Measurements from ENCODE around the gene TPMT. TPM values are rescaled to one million over a fixed set of nuclear protein-coding genes. Genes with fewer than 3 reads are reported as not detected.

TPMT gene
- total RNA-seq, 2 experiments from 2014 or later, result 4.9 to 5.3 TPM

DNA sequence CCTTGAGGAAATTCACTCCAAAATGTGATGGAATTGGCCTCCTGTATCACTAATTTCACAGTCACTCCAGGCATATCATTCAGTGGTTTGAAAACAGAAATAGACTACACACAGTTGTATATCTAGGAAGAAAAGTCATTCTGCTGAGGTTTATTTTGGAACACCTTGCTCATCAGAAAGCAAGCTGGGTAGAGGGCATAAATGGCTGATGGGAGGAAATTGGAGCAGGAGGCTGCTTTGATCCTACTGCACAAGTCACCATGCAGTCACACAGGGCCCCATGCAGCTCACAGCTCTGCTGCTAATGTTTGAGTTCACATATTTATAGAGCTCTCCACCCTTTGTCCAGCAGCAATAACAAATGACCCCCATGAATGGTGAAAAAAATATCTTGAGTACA lies 44.7 kb downstream of the TPMT start:
- no peak overlapping the region for H3K4me3 Mint-ChIP-seq
- ChIA-PET POLR2A (no interaction called here), CTCF (no interaction called here)
- H3K27me3 Mint-ChIP-seq, result peaks cover 32% of the 10 kb centered on the region
- no peaks in the 10 kb centered on the region for H3K36me3 Mint-ChIP-seq (ENCODE audit: low read depth)
- DNase-seq (no peak), ATAC-seq (no peak)
- H3K9me3 Mint-ChIP-seq (ENCODE audit: low read depth), result peaks cover 13% of the 10 kb centered on the region
- peaks cover 4% of the 10 kb centered on the region for H3K4me1 Mint-ChIP-seq
- no peak overlapping the region for H3K27ac Mint-ChIP-seq
- intact Hi-C loops (cut with DNase I, micrococcal nuclease), result loop anchor here in 1 of 2 experiments (10.0 kb wide), 1 partner anchor 125 kb away; the partner anchor contains the start of gene KIF13A

DNA sequence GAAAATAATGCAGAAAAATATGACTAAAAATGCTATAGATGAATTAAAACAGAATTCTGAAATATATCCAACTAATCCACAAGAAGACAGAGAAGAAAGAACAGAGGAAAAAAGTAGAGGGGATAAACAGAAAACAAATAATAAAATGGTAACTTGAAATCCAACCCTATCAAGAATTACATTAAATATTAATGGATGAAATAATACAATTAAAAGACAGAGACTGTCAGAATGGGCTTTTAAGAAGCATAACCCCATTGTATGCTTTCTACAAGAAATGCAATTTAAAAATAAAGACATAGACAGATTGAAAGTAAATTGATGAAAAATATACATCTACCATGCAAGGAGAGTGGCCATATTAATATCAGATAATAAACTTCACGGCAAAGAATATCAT lies 47.8 kb downstream of the TPMT start:
- POLR2A ChIA-PET, result no interaction called here
- Mint-ChIP-seq H3K27ac (no peak overlapping the region), H3K27me3 (peaks cover 20% of the 10 kb centered on the region), H3K4me3 (no peak overlapping the region), H3K4me1 (no peaks in the 10 kb centered on the region), H3K36me3 (ENCODE audit: low read depth) (no peaks in the 10 kb centered on the region), H3K9me3 (ENCODE audit: low read depth) (peaks cover 13% of the 10 kb centered on the region)
- CTCF ChIA-PET, result no interaction called here
- DNase-seq, result no peak
- no peak for ATAC-seq
- intact Hi-C loops (cut with DNase I, micrococcal nuclease), result no loop called here

DNA sequence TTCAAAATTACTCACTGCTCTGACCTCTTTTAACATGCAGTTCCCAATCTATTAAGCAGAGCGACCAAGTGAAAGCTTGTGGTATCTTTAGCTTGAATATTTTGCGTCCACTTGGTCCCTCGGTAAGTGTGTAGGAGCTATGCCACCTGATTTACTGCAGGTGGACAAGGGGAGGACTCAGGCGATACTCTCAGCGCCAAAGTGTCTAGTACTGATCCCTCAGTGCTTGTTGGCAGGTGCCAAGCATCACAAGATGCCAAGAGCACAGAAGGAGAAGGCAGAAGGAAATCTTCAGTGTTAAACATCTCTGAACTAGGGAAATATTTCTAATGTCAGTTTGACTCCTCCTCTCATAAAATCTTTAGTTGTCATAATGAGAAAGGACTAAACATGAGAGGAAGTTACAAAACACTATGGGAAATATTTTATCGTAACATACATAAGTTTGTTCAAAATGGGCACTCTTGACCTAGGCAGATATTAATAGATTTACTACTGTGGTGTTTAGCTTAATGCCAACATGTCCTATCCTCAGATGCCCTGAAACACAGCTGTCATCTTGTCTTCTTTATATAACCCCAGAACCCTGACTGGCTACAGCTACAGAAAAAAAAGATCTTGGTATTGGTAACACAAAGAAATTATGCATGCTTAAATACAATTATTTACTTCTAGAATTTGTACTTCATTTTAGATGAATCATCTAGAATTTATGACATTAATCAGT lies 51.9 kb downstream of the TPMT start:
- H3K27me3 Mint-ChIP-seq, result peaks cover 24% of the 10 kb centered on the region
- POLR2A ChIA-PET, result no interaction called here
- CTCF ChIA-PET, result interaction anchor here (0.6 kb wide), 1 partner anchor 630 kb away, joined by 4 read pairs; no protein-coding TSS in a partner anchor
- H3K9me3 Mint-ChIP-seq (ENCODE audit: low read depth), result peaks cover 13% of the 10 kb centered on the region
- no peak for ATAC-seq
- no peak overlapping the region for H3K4me3 Mint-ChIP-seq
- DNase-seq, result no peak
- no peaks in the 10 kb centered on the region for H3K4me1 Mint-ChIP-seq
- no peak overlapping the region for H3K27ac Mint-ChIP-seq
- H3K36me3 Mint-ChIP-seq (ENCODE audit: low read depth), result no peaks in the 10 kb centered on the region
- intact Hi-C loops (cut with DNase I, micrococcal nuclease), result no loop called here

DNA sequence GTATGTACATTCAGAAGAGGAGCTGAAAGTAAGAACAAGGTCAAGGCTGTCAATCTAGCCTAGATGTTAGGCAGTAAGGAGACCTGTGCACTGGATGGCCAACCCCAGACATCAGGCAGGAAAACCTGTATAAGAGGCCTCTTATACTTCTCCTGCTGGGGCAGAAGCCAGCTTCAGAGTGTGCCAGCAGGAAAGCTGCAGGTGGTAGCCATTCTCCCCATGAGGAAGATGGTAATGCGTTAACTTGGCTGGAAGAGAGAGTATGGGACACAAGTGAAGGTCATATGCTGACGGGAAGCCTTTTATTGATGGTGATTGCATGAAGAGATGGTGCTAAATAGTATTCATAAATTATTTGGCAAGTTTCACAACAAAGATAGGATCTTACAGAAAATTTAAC lies 53.0 kb downstream of the TPMT start:
- H3K27ac Mint-ChIP-seq, result no peak overlapping the region
- no peak overlapping the region for H3K4me3 Mint-ChIP-seq
- no peaks in the 10 kb centered on the region for H3K36me3 Mint-ChIP-seq (ENCODE audit: low read depth)
- peaks cover 9% of the 10 kb centered on the region for H3K9me3 Mint-ChIP-seq (ENCODE audit: low read depth)
- ChIA-PET POLR2A (no interaction called here), CTCF (no interaction called here)
- intact Hi-C loops (cut with DNase I, micrococcal nuclease), result no loop called here
- peaks cover 28% of the 10 kb centered on the region for H3K27me3 Mint-ChIP-seq
- H3K4me1 Mint-ChIP-seq, result no peaks in the 10 kb centered on the region
- DNase-seq, result no peak
- no peak for ATAC-seq

DNA sequence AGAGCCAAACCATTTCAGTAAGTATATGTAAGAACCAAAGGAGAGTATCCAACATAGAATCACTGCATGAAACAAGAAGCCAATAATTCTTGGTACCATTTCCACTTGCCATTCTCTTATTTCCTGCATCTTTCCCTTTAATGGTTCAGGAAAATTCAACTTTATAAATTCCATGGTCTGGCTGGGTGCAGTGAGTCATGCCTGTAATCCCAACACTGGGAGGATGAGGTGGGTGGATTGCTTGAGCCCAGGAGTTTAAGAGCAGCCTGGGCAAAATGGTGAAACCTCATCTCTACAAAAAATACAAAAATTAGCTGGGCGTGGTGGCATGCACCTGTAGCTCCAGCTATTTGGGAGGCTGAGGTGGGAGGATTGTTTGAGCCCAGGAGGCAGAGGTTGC lies 53.6 kb downstream of the TPMT start:
- H3K9me3 Mint-ChIP-seq (ENCODE audit: low read depth), result peaks cover 7% of the 10 kb centered on the region
- intact Hi-C loops (cut with DNase I, micrococcal nuclease), result no loop called here
- ChIA-PET CTCF (no interaction called here), POLR2A (no interaction called here)
- H3K27me3 Mint-ChIP-seq, result peaks cover 28% of the 10 kb centered on the region
- no peak overlapping the region for H3K4me3 Mint-ChIP-seq
- no peak for ATAC-seq
- DNase-seq, result no peak
- H3K4me1 Mint-ChIP-seq, result no peaks in the 10 kb centered on the region
- no peaks in the 10 kb centered on the region for H3K36me3 Mint-ChIP-seq (ENCODE audit: low read depth)
- no peak overlapping the region for H3K27ac Mint-ChIP-seq

DNA sequence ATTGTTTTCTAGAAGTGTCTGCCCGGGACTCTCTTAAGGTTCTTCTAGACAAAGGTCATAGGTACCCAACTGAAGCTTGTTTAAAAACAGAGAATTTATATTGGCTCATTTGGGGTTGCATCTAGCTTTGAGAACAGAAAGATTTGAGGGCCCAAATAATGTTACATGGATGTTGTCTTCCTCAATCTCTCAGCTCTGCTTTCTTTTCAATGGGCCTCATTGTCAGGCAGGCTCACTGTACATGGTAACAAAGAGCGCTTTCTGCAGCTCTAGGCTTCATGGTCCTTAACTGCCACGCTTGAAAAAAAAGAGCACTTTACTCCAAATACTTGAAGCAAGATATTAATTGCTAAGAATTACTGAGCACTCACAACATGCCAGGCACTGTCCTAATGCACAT lies 54.6 kb downstream of the TPMT start:
- H3K4me1 Mint-ChIP-seq, result no peaks in the 10 kb centered on the region

DNA sequence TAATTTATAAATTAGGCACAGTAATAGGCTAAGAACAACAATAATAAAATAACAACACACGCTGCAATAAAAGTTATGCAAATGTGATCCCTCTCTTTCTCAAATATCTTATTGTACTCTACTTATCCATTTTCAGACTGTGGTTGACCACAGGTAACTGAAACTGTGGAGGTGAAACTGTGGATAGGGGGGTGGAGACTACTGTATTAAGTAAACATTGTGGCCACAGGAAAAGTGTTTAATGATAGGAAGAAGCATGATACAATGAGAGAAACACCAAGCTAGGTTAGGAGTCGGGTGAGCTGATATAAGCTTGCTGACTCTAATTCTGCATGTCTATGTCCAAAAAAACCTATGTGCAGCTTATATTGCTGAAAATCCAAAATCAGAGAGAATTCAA lies 55.4 kb downstream of the TPMT start:
- Mint-ChIP-seq H3K27ac (no peak overlapping the region), H3K9me3 (ENCODE audit: low read depth) (no peaks in the 10 kb centered on the region), H3K4me3 (no peak overlapping the region), H3K4me1 (no peaks in the 10 kb centered on the region), H3K36me3 (ENCODE audit: low read depth) (no peaks in the 10 kb centered on the region), H3K27me3 (peaks cover 23% of the 10 kb centered on the region)
- DNase-seq, result no peak
- ChIA-PET CTCF (no interaction called here), POLR2A (no interaction called here)
- ATAC-seq, result no peak
- intact Hi-C loops (cut with DNase I, micrococcal nuclease), result no loop called here

More for the DNA sequence above, 54.6 kb downstream of the TPMT start:
- POLR2A ChIA-PET, result no interaction called here
- H3K36me3 Mint-ChIP-seq (ENCODE audit: low read depth), result no peaks in the 10 kb centered on the region
- H3K27me3 Mint-ChIP-seq, result peaks cover 23% of the 10 kb centered on the region
- no peak for ATAC-seq
- intact Hi-C loops (cut with DNase I, micrococcal nuclease), result no loop called here
- CTCF ChIA-PET, result no interaction called here
- H3K9me3 Mint-ChIP-seq (ENCODE audit: low read depth), result no peaks in the 10 kb centered on the region
- no peak overlapping the region for H3K27ac Mint-ChIP-seq
- no peak for DNase-seq
- H3K4me3 Mint-ChIP-seq, result no peak overlapping the region

DNA sequence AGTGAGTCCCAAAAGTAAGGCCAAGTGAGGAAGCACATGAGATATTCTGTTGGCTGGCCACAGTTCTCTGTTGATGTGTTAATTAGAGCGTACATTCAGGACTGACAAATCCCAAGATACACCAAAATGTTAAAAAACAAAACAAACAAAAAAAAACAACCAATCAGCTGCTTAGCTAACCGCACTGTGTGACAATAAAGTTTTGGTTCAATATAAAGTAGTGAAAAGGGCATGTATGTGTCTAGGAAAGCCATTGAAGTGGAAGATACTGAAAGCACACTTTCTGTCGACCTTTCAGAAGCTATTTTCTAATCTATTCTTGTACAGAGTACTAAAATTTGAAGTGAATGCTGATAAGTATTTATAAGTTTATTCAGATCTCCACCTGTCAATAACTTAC lies 58.5 kb downstream of the TPMT start:
- DNase-seq, result no peak
- intact Hi-C loops (cut with DNase I, micrococcal nuclease), result no loop called here

DNA sequence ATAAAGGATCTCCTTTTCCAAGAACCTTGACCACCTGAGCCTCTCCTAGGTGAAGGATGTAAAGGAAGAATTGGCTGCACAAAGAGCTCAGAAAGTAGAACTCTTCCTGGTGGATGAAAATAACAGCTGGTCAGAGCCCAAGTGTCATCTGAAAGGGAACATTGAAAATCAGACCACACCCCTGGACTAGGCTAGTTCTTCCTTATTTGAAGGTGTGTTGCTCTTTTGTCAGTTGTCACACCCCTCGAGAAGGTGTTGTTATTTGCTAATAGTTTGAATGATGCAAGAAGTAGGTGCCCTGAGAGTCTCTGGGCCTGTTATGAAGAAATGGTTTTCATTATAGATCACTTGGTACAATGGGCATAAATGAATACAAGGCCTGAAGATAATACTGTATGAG lies 63.5 kb downstream of the TPMT start:
- DNase-seq (no peak), ATAC-seq (no peak)
- POLR2A ChIA-PET, result no interaction called here
- Mint-ChIP-seq H3K36me3 (ENCODE audit: low read depth) (no peaks in the 10 kb centered on the region), H3K9me3 (ENCODE audit: low read depth) (peaks cover 2% of the 10 kb centered on the region), H3K27ac (no peak overlapping the region), H3K27me3 (peaks cover 4% of the 10 kb centered on the region), H3K4me1 (no peaks in the 10 kb centered on the region), H3K4me3 (no peak overlapping the region)
- intact Hi-C loops (cut with DNase I, micrococcal nuclease), result no loop called here
- CTCF ChIA-PET, result no interaction called here

More for the DNA sequence above, 58.5 kb downstream of the TPMT start:
- ChIA-PET POLR2A (no interaction called here), CTCF (interaction anchor here (0.7 kb wide), 1 partner anchor 1949 kb away, joined by 4 read pairs; no protein-coding TSS in a partner anchor)
- Mint-ChIP-seq H3K4me3 (no peak overlapping the region), H3K4me1 (no peaks in the 10 kb centered on the region), H3K9me3 (ENCODE audit: low read depth) (no peaks in the 10 kb centered on the region), H3K27me3 (peaks cover 11% of the 10 kb centered on the region), H3K36me3 (ENCODE audit: low read depth) (no peaks in the 10 kb centered on the region), H3K27ac (no peak overlapping the region)
- no peak for ATAC-seq

DNA sequence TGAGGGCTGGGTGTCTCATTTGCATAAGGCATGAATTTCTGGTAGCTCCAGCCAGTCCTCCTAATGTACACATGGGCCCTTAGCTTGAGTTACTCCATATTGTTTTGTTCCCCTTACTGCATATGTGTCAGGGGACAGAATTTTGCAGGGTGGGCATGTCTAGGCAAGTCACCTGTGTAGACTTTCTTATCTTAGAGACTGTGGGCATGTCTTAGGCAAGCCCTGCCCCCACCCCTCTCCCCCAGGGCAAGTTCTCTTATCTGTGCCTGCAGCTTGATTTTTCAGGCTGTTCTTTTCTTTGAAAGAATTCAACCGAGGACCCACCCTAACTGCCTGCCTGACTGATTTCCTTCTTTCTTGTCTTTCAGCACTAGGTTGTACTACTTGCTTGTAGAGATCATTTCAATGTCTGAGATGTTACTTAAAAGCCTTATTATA lies 64.5 kb downstream of the TPMT start:
- H3K4me1 Mint-ChIP-seq, result no peaks in the 10 kb centered on the region
- ATAC-seq, result no peak
- H3K4me3 Mint-ChIP-seq, result no peak overlapping the region
- DNase-seq, result no peak
- H3K27me3 Mint-ChIP-seq, result peaks cover 4% of the 10 kb centered on the region
- ChIA-PET CTCF (no interaction called here), POLR2A (no interaction called here)
- peaks cover 2% of the 10 kb centered on the region for H3K9me3 Mint-ChIP-seq (ENCODE audit: low read depth)
- intact Hi-C loops (cut with DNase I, micrococcal nuclease), result no loop called here
- no peak overlapping the region for H3K27ac Mint-ChIP-seq
- H3K36me3 Mint-ChIP-seq (ENCODE audit: low read depth), result no peaks in the 10 kb centered on the region

DNA sequence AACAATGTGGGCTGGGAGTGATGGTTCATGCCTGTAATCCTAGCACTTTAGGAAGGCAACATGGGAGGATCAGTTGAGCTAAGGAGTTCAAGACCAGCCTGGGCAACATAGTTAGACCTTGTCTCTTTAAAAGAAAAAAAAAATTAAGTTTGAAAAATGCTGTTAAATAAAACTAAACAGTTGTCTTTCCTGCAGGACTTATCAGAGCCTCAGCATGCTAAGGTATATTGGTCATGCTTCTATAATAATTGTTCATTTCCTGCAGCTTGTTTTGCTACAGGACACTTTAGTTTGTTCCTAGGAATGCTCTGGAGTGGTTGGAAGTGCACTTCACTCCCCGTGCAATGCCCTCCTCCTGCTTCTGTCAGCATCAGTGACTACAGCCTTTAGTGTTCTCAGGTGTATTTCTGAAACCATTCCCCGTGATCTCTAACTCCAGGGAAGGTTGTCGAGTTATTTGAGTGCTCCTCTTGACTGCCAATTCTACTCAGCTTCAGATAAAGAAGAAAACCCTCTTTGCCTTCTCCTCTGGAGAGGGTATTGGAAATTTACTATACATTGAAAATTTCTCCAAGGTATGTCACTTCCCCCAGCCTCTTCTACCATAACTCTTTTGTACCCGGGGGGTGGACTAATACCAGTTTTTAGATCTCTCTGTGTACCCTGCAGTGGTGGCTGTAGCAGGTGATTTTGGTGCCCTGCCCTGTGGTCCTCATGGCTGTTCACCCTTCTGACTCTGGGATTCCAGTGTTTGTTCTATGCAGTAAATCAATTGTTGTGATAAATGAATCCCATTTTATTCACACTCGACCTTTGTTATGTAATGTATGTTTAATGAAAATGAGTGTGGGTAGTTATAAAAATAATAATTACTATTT lies 66.2 kb downstream of the TPMT start:
- DNase-seq (no peak), ATAC-seq (no peak)
- Mint-ChIP-seq H3K4me3 (no peak overlapping the region), H3K27me3 (peaks cover 4% of the 10 kb centered on the region), H3K27ac (no peak overlapping the region), H3K4me1 (no peaks in the 10 kb centered on the region), H3K9me3 (ENCODE audit: low read depth) (peaks cover 2% of the 10 kb centered on the region), H3K36me3 (ENCODE audit: low read depth) (no peaks in the 10 kb centered on the region)
- intact Hi-C loops (cut with DNase I, micrococcal nuclease), result no loop called here
- CTCF ChIA-PET, result no interaction called here
- POLR2A ChIA-PET, result no interaction called here

Data from activated CD4-positive, alpha-beta T cell treated with anti-CD3 and anti-CD28 coated beads for 36 hours (primary cell).